GM18526 (cell line): ENCODE measurements around the gene NPHP4.

Experiments used
- POLR2A ChIP-seq: IDR thresholded peaks from 3 replicates; pipeline ENCODE4 v1.6.1; 2011; ENCODE audit not compliant: insufficient read length; ENCODE audit errors: extremely low read depth

Gene NPHP4

DNA sequence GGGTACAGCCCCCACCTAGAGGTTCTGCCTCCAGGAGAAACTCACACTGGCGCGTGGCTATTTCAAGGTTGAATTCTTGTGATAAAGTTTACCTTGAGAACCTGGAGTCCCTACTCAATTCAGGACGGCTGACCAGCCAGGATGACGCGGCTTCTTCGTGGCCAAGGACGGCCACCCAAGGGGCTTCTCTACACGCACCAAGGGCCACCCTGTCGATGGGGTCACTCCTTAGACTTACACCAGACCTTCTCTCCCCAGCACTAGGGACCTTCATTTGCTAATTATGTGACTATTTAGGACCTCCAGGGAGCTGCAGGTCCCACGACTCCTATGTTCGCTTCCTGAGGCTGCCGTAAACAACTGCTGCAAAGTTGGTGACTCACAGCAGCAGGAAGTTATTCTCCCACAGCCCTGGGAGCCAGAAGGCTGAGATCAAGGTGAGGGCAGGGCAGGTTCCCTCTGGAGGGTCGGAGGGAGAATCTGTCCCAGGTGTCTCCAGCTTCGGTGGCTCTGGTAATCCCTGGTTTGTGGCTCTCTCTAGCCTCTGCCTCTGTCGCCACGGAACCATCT lies 135.9 kb downstream of the NPHP4 start:
- no peak for TF ChIP-seq POLR2A

DNA sequence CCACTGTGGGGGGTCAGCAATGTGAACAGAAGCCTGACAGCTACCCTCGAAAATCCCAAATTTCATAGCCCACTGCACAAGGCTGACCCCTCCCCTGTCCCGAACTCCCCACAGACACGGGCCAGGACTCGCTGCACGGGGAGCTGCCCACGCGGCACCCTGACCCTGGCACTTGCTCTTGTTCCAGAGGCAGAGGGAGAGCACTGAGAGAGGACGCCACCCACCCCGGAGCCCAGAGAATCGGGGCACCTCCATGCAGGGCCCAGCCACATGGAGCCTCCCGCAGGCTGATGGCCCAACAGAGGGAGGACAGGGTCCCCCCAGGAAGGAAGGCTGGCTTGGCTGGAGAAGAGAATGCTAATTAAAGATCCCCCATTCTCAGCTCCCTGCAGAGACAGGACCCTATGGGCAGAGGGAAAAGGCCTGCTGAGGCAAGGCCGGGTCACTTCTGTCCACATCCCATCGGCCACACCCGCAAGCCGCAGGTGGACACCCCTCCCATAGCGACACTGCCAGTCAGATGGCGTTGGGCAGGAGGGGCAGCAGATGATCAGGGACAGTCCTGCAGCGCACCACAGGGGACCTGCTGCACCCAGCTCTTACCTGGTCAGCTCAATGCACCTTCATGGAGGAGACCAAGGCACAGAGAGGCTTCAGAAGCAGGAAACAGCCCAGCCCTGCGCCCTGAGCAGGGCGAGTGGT lies 136.9 kb downstream of the NPHP4 start:
- no peak for TF ChIP-seq POLR2A

DNA sequence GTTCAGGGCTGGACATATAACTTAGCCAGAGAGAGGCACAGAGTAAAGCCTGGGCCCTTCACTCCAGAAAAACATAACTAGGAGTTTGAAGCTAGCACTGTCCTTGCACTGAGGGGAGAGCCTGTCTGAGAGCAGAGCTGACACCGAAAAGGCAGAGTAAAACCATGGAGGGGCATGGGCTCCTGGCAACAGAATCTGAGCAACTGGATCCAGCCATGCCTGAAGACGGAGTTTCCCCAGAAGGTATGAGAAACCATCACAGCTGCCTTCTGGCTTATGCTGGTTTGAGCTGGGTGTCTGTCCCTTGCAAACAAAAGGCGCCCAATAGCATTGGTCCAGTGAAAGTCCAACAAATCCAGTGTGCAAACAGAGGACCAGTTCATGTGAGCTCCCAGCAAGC lies 137.5 kb downstream of the NPHP4 start:
- TF ChIP-seq POLR2A: no peak

DNA sequence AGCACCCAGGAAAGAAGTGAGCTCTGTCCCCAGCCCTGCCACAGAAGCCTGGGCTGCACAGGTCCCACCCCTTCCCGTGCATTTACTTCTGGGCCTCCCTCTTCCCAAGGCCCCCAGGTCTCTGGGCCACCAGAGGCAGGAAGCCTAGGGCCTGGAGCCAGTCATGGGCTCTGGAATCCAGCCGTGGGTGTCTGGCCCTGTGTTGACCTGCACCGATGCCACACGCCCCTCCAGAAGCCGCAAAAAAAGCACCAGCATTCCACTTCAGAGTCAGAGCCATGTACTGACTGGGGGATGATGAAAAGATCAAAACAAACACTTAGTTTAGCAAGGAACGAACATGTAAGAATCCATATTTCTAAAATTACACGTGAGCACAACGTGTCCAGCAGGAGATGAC lies 141.7 kb downstream of the NPHP4 start:
- TF ChIP-seq POLR2A: no peak

DNA sequence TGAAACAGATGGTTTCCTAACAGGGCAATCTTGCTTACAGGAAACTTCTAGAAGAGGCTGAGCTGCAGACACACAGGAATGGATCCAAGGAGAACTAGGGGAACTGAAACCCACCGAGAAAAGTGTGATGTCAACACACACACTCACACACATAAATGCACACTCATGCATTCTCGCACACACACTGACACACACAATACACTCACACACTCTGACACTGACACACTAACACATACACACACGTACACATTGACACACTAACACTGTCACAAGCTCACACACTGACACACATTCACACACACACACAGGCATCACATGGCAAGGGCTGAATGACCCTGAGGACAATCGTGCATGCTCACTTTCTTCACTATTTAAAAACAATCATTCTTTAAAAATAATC lies 142.7 kb downstream of the NPHP4 start:
- TF ChIP-seq POLR2A: no peak

DNA sequence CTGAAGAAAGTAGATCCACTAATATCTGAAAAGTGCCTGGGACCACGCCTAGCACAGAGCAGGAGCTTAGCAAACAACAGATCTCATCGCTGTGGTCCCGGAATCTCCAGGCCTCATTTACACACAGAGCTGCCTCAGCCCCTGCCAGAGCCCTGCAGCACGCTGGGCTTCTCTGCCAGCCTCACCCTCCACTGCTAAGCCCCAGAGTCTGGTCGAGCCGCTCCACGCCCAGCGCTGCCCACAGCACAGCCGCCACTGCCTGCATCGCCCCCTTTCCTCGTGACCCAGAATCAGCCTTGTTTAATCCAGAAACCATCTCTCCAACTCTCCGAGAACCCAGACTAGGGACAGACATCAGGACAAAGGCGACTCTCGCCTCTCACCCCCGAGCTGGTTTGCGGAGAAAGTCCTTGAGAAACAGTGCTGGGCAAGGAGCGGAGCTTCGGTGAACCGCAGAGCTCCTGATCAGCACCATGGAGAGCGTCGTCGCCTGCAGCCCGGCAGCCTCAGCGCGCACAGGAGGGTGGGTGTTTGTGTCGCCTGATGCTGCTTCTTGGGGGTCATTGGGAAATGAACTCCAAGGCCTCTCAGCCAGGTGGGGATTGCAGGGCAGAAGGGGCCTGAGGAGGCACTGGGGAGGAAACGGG lies 145.1 kb downstream of the NPHP4 start:
- TF ChIP-seq POLR2A: no peak

DNA sequence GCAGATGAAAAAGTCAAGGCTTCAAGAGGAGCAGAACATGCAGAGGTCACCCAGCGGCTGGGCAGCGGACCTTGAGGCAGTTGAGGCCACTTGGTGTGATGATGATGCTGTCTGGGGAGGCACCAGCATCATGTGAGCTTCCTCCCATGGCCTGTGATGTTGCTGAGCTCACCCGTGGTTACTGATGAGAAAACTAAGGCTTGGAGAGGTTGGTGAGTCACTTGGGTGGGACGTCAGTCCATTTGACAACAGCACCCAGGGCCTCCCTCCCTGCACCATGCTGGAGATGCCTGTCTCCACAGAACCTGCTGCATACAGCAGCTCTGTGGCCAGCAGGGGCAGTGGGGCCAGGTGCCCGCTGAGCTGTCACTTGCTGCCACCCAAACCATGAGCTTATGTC lies 146.8 kb downstream of the NPHP4 start:
- TF ChIP-seq POLR2A: no peak

DNA sequence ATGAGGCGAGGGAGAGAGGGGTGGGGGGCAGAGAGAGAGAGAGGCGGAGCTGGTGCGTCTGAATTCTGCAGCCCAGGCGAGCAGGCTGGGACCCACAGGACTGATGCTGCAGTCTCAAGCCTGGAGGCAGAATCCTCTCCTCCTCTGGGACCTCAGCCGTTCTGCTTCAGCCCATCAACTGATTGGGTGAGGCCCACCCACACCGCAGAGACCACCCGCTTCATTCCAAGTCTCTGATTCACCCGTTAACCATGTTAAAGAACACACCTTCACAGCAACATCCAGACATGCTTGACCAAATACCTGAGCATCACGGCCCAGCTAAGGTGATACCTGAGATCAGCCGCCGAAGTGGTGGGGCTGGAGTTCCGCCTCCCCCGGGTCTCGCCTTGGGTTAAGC lies 147.8 kb downstream of the NPHP4 start:
- TF ChIP-seq POLR2A: no peak

DNA sequence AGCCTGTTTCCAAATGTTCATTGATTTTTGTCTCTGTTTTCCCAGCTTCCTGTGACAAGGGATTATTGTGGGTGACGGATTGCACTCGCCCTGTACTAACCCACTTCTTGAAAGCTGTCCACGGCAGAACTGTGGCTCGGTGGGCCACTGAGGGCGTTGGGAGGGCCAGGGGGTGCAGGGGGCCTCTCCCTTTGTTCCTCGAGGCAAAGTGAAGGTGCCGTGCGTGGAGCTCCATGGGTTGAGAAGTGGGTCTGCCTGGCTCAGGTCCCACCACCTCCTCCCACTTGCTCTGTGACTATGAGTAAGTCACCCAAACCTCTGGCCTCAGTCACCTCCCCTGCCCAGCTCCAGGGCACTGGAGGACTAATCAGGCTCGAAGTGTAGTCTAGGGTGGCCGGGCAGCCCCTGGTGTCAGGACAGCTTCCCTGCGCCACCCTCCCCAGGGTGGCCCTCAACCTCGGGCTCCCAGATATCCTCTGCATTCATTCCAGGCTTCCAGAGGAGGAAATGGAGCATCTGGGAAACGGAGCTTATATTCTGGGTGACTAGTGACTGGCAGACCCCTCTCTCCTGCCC lies 148.6 kb downstream of the NPHP4 start:
- no peak for TF ChIP-seq POLR2A

DNA sequence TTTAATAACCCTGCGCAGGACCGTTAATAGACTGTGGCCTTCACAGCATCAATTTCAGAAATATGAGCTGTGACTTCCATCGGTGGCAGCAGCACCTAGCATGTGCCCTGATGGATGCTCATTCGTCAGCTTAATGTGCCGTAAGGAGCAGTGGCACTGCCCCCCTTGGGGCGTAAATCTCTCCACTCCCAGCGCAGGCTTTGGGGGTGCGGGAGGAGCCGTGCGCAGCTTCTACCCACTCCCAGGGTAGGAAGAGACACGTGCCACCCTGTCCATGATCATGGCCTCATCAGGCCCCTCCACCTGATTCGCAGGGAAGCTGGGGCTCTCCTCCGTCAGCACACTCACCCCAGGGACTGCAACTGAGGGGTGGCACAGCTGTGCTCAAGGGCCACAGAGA lies 149.5 kb downstream of the NPHP4 start:
- no peak for TF ChIP-seq POLR2A

DNA sequence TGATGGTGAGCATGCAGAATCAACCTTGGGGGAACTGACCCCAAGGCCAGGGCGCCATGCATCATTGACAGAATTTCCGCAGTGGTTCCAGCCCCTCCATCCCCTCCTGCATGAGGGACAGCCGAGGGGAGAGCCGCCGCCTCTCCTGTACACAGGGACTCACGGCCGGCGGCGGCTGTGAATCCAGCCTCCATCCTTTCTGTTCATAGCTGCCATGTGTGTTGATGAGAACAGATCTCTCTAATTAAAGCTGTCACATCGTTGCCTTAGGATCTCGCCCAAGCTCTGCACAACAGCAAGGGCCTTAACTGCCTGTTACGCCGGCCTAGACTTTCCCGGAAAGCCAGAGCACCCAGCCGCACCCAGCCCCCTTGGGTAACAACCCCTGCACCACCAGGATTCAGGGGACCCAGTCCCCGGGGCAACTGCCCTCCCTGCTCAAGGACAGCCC lies 151.6 kb downstream of the NPHP4 start:
- TF ChIP-seq POLR2A: no peak

DNA sequence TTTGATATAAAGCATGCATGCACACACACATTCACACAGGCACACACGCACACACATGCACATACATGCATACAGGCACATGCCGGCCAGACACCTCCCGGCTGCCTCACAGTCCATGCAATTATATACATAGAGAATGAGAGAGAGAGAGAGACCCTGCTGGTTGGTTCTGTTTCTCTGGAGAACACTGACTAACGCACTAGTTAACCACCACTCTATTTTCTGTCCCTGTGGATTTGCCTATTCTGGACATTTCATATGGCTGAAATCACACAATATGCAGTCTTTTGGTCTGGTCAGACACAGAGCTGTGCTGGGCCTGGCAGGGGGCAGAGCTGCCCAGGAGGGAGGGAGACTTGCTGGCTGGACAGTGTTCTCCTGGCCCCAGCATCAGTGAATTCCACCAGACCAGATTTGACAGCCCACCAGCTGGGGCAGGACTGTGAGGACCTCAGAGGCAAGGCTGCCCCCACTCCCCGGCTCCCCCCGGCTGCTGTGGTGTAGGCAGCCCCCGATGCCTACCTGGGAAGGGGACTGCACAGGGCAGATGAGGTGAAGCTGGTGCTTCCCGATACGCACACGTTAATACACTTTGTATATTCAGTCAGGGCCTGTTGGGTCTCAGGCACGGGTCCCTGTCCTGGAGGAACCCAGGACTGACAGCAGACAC lies 152.2 kb downstream of the NPHP4 start:
- TF ChIP-seq POLR2A: no peak

DNA sequence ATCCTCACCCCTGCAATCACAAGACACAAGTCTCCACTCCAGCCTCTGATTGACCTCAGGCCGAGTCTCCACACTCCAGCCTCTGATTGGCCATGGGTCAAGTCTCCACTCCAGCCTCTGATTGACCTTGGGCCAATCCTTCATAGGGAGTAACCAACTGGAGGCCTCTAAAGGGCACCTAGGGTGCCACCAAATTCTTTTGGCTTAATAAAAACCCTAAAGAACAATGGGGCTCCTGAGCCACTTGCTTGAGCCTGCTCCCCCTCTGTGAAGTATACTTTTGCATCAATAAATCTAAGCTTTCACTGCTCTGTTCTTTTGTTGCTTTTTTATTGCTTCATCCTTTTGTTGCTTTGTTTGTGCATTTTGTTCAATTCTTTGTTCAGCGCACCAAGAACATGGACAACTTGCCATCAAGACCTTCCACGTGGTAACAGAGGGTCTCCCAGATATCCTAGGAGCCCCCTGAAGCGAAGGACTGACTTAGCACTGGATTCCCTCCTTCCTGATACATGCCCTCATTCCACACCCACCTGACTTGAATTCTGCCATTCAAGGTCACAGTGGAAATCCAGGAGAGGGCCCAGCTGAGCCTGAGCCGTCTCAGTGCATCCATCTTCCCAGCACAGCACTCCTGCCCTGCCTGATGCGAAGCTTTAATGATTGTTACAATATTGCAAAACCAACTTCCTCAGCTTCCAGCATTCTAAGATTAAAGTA lies 152.9 kb downstream of the NPHP4 start:
- TF ChIP-seq POLR2A: no peak

DNA sequence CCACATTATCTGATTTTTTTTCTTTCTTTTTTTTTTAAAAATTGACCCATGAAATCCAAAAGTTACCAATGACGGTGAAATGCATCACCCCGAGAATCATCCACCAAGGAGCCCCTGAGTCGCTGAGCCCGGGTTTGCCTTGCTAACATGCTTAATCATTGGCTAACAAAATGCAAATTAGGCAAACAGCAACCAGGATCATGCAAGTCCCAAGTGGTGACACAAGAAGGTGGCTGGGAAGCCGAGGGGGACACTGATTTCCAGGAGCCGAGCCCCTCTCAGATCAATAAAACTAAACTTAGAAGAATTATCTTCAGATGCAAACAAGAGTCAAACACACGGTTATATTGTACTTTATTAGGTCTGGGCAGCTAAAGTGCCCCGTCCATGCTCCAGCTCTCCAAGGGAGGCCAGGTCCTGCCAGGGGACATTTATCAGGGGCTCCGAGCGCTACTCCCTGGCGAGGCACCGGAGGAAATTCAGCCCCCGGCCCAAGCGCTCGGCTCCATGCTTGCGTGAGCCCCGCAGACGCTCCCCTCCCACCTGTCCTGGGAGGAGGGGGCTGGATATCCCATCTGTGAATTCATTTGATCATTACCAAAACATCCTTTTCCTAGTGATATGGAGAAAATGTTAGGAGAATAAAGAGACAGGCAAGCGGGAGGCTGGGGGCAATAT lies 154.1 kb downstream of the NPHP4 start:
- no peak for TF ChIP-seq POLR2A
